Lung (tissue), 12 donors: ENCODE results near the gene MT1E. TPM values are rescaled to one million over a fixed set of nuclear protein-coding genes. Genes with fewer than 3 reads are reported as not detected.

Source experiments
- ATAC-seq: fragments of 200-7000 bp; cut with Tn5 transposase; one replicate; pipeline ENCODE4 v1.9.1; 2020; ENCODE audit warnings: moderate number of reproducible peaks; ENCODE audit not compliant: insufficient read depth, low FRiP score
- DNase-seq, 3 donors: peaks; one replicate each; pipeline ENCODE4 v3.0.0-alpha.2; 2013 to 2017
- H3K27ac ChIP-seq, 2 donors: one replicate each; pipeline ENCODE4 v1.5.1; 2013; ENCODE audit warnings: mild to moderate bottlenecking in 2 of 2, moderate library complexity in 2 of 2, control low read depth in 1 of 2, inconsistent platforms in 1 of 2, low read depth in 1 of 2, low read length in 1 of 2
- H3K27me3 ChIP-seq, 3 donors: one replicate each; pipeline ENCODE4 v1.5.1; 2013; ENCODE audit warnings: low read length in 2 of 3; ENCODE audit not compliant: control insufficient read depth in 3 of 3, insufficient read depth in 3 of 3
- H3K36me3 ChIP-seq, 4 donors: one replicate each; pipeline ENCODE4 v1.5.1; 2013; ENCODE audit warnings: low read length in 4 of 4, mild to moderate bottlenecking in 1 of 4, moderate library complexity in 1 of 4; ENCODE audit not compliant: control insufficient read depth in 4 of 4, insufficient read depth in 4 of 4
- H3K4me1 ChIP-seq, 5 donors: one replicate each; pipeline ENCODE4 v1.5.1; 2013; ENCODE audit warnings: low read length in 5 of 5, mild to moderate bottlenecking in 2 of 5, moderate library complexity in 1 of 5; ENCODE audit not compliant: control insufficient read depth in 5 of 5, insufficient read depth in 5 of 5
- H3K4me3 ChIP-seq: one replicate; pipeline ENCODE4 v1.5.1; 2013; ENCODE audit warnings: mild to moderate bottlenecking, control low read depth, moderate library complexity
- H3K9ac ChIP-seq, 2 donors: one replicate each; pipeline ENCODE4 v1.5.1; 2013; ENCODE audit warnings: low read length in 2 of 2, control low read depth in 1 of 2; ENCODE audit not compliant: insufficient read depth in 1 of 2
- H3K9me3 ChIP-seq, 4 donors: one replicate each; pipeline ENCODE4 v1.5.1; 2013; ENCODE audit warnings: low read length in 3 of 4, mild to moderate bottlenecking in 1 of 4, moderate library complexity in 1 of 4; ENCODE audit not compliant: control insufficient read depth in 4 of 4, insufficient read depth in 3 of 4
- WGBS, 2 donors: extraction: QIAGEN DNeasy Blood & Tissue Kit; methylation state at CpG; one replicate each; pipeline ENCODE4 v1.1.7; 2013; 5-methylcytosine and 5-hydroxymethylcytosine counted together
- polyA plus RNA-seq, 2 donors: library from polyadenylated mRNA; stranded (reverse); fragments of 200-250 nt; gene quantifications; one replicate each; pipeline ENCODE4 v1.2.1, GENCODE V29; 2013
- total RNA-seq, 2 donors: library from RNA; depleted of rRNA in 1 of 2; stranded (reverse); fragments of >200 nt in 1 of 2; gene quantifications; one replicate each; pipeline ENCODE4 v1.2.1, GENCODE V29; 2014 to 2021
- TF ChIP-seq, protein P1 (sequence below): IDR thresholded peaks from 2 replicates; pipeline ENCODE4 v1.5.1; 2012; ENCODE audit warnings: mild to moderate bottlenecking; ENCODE audit errors: control extremely low read depth, extremely low read depth
- donor health status: control.
- donor health status: control.
- donor health status: Bipolar disorder and iron deficiency.
- donor health status: healthy.
- donor health status: DM: yes; HTN: yes; CAD: no.

The MT1E gene
- total and polyA plus RNA-seq, 4 donors: 22.1 to 746 (median 159) TPM

DNA sequence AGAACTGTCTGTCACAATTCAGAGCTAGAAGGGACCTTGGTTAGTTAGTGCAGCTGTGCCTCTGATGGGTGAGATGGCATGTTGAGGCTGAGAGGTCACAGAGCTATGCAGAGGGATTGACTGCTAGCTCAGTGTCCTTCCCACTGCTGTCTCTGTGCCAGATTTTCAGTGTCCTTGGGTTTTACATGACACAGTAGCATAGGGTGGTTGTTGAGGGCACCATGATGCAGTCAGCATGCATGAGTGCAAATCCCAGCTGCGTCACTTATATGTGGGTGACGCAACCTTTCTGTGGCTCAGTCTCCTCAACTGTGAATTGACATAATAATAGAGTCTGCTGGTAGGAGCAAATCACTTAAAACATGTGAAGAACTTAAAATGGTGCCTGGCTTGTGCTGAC, 15.6 kb downstream of the MT1E start:
- TF ChIP-seq, protein P1, sequence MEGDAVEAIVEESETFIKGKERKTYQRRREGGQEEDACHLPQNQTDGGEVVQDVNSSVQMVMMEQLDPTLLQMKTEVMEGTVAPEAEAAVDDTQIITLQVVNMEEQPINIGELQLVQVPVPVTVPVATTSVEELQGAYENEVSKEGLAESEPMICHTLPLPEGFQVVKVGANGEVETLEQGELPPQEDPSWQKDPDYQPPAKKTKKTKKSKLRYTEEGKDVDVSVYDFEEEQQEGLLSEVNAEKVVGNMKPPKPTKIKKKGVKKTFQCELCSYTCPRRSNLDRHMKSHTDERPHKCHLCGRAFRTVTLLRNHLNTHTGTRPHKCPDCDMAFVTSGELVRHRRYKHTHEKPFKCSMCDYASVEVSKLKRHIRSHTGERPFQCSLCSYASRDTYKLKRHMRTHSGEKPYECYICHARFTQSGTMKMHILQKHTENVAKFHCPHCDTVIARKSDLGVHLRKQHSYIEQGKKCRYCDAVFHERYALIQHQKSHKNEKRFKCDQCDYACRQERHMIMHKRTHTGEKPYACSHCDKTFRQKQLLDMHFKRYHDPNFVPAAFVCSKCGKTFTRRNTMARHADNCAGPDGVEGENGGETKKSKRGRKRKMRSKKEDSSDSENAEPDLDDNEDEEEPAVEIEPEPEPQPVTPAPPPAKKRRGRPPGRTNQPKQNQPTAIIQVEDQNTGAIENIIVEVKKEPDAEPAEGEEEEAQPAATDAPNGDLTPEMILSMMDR: no peak
- H3K36me3 ChIP-seq: no peaks in the 10 kb centered on the region
- peaks cover 0 to 11% (median 5%) of the 10 kb centered on the region in 5 donors for H3K4me1 ChIP-seq
- H3K4me3 ChIP-seq: no peak overlapping the region
- H3K27ac ChIP-seq: no peak overlapping the region
- 83 to 95% methylated on average over 2 of the region's 2 CpGs for WGBS, 2 donors
- ATAC-seq (no peak), DNase-seq (no peak)
- no peak overlapping the region for H3K9ac ChIP-seq
- H3K9me3 ChIP-seq: no peaks in the 10 kb centered on the region
- H3K27me3 ChIP-seq: peaks cover 0 to 94% (median 92%) of the 10 kb centered on the region in 3 donors

- peaks cover 0 to 93% (median 91%) of the 10 kb centered on the region in 3 donors for H3K27me3 ChIP-seq
- H3K36me3 ChIP-seq: no peaks in the 10 kb centered on the region
- ATAC-seq (peak; percentile 94), DNase-seq (peak in 2 of 3 donors; percentile 19 to 27)
- peaks cover 0 to 11% (median 5%) of the 10 kb centered on the region in 5 donors for H3K4me1 ChIP-seq
- H3K9me3 ChIP-seq: no peaks in the 10 kb centered on the region
- no peak overlapping the region for H3K9ac ChIP-seq
- TF ChIP-seq, protein P1: peak; percentile 22
- H3K27ac ChIP-seq: peak overlapping the region in 1 of 2 donors; percentile 25
- no peak overlapping the region for H3K4me3 ChIP-seq
- 8 to 10% methylated on average over 41 to 42 of the region's 42 CpGs for WGBS, 2 donors
Observed at GRCh38 chr16:56643080-56643778, 17.6 kb downstream of the MT1E start.

DNA sequence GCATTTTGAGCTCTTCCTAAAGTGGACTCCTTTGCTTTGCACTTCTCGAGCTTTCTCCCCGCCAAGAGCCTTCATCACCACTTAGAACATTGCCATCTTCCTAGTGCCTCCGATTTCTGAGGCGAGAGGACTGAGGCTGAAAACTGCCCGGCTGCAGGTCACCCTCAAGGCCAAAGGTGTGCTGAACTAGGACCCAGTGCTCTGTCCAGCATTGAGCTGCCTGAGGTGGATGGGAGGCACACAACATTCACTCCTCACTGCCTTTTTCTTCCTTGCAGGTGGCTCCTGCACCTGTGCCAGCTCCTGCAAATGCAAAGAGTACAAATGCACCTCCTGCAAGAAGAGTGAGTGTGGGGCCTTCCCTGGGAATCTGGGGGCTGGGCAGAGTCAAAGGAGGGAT, 18.3 kb downstream of the MT1E start:
- H3K4me1 ChIP-seq: peaks cover 0 to 7% (median 3%) of the 10 kb centered on the region in 5 donors
- H3K4me3 ChIP-seq: no peak overlapping the region
- H3K9me3 ChIP-seq: no peaks in the 10 kb centered on the region
- TF ChIP-seq, protein P1: no peak
- no peaks in the 10 kb centered on the region for H3K36me3 ChIP-seq
- H3K27me3 ChIP-seq: peaks cover 0 to 94% (median 93%) of the 10 kb centered on the region in 3 donors
- no peak for ATAC-seq
- WGBS, 2 donors: 39 to 48% methylated on average over 5 of the region's 5 CpGs
- no peak overlapping the region for H3K9ac ChIP-seq
- H3K27ac ChIP-seq: no peak overlapping the region
- no peak for DNase-seq

- 84 to 97% methylated on average over 1 of the region's 1 CpG for WGBS, 2 donors
- ATAC-seq: no peak
- H3K9ac ChIP-seq: no peak overlapping the region
- no peaks in the 10 kb centered on the region for H3K9me3 ChIP-seq
- peaks cover 0 to 6% (median 0%) of the 10 kb centered on the region in 5 donors for H3K4me1 ChIP-seq
- no peaks in the 10 kb centered on the region for H3K36me3 ChIP-seq
- no peak for DNase-seq
- peaks cover 0 to 90% (median 88%) of the 10 kb centered on the region in 3 donors for H3K27me3 ChIP-seq
- TF ChIP-seq, protein P1: no peak
- no peak overlapping the region for H3K4me3 ChIP-seq
- H3K27ac ChIP-seq: no peak overlapping the region
Observed at GRCh38 chr16:56645311-56645710, 19.7 kb downstream of the MT1E start.
